ENCODE results near the gene CHAT.
A peak's percentile ranks its signal among the peaks of the same experiment; 100 is the strongest.

CHAT gene

GRCh38 chr10:49690698-49691356 is 77.0 kb downstream of the CHAT start:
- peak; percentile 5 for DNase-seq

DNA sequence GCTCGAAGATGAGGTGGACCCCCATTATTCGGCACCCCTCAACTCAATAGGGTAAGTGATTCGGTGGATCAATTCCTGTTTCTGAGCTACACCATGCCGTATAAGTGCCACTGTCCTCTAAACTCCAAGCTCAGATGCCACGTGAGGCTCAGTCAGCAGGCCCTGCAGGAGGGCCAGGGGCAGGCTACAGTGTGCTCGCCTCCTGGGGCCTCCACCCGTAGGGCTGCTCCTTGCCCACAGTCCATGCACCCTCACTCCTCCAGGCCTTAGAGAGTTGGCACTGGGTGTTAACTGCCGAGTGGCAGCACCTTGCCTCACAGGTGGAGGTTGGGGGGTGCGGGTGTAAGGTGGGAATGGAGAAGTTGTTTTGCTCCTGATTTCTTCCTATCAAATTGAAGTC is 77.8 kb downstream of the CHAT start:
- no peak for DNase-seq

- no peak for DNase-seq
Observed at GRCh38 chr10:49694466-49694865, 80.6 kb downstream of the CHAT start.

GRCh38 chr10:49696311-49696710 is 82.5 kb downstream of the CHAT start:
- DNase-seq: no peak

DNA sequence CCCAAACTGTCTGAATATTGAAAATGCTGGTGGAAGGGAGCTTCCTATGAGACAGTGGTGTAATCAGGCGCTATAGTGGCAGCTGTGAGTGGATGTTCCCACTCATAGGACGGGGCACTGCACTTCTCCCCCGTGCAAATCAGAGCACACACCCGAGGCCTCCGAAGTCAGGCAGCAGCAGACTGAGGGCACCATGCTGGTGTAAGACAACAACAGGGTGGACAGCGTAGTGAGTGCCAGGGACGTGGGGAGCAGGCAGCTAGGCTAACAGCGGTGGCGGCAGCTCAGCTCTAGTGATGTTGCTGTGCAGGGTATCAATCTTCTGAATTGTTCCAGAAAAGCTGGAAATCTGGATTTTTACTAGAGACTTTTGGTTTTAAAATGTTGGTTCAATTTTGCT is 84.8 kb downstream of the CHAT start:
- no peak for DNase-seq

- DNase-seq: no peak
Observed at GRCh38 chr10:49700211-49700610, 86.4 kb downstream of the CHAT start.

- DNase-seq: peak; percentile 72
Observed at GRCh38 chr10:49700997-49701396, 87.2 kb downstream of the CHAT start.

GRCh38 chr10:49707585-49707984 is 93.7 kb downstream of the CHAT start:
- DNase-seq: no peak

GRCh38 chr10:49709934-49710333 is 96.1 kb downstream of the CHAT start:
- DNase-seq: no peak

DNA sequence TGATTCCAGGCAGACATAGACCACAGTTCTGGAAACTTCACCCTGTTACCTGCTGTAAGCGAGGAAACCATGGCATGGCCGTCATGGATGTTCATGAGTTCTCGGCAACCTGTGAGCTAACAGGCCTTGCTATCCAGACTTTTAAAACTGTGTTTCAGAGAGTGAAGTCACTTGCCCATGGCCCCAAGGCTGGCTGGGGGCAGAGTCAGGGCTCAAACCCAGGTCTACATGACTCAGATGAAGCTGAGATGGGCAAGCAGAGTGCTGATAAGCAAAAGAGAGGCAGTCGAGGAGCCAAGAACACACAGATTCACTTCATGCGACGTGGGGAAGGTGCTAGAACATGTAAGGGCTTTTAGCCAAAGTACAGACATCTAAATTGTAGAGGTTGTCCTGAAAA is 97.1 kb downstream of the CHAT start:
- DNase-seq: no peak

- DNase-seq: no peak
Observed at GRCh38 chr10:49711481-49711880, 97.6 kb downstream of the CHAT start.

- no peak for DNase-seq
Observed at GRCh38 chr10:49713266-49713665, 99.4 kb downstream of the CHAT start.

Data from DMS79 treated with DMSO at 0.1 percent for 48 hours (cell line).